GM10266 (cell line): ENCODE data around the gene NOP9.

Source experiments
- DNase-seq: peaks from one replicate; pipeline ENCODE4 v3.0.0; 2012; ENCODE audit errors: extremely low spot score
- CTCF ChIP-seq: IDR thresholded peaks from 2 replicates; pipeline ENCODE4 v1.5.1; 2012; ENCODE audit warnings: mild to moderate bottlenecking, low read depth; ENCODE audit not compliant: control insufficient read depth, insufficient read depth; ENCODE audit errors: missing control alignments

The NOP9 gene

GRCh38 chr14:24254630-24255392 lies 44.8 kb upstream of the NOP9 start:
- no peak for TF ChIP-seq CTCF
- no peak for DNase-seq

- no peak for TF ChIP-seq CTCF
- no peak for DNase-seq
Measured at GRCh38 chr14:24255438-24255837, 44.2 kb upstream of the NOP9 start.

- no peak for TF ChIP-seq CTCF
- DNase-seq, result no peak
Measured at GRCh38 chr14:24255931-24256711, 43.5 kb upstream of the NOP9 start.

- TF ChIP-seq CTCF, result no peak
Measured at GRCh38 chr14:24256960-24257359, 42.7 kb upstream of the NOP9 start.

GRCh38 chr14:24258119-24258518 lies 41.5 kb upstream of the NOP9 start:
- TF ChIP-seq CTCF, result no peak
- DNase-seq, result no peak

More at GRCh38 chr14:24256960-24257359, 42.7 kb upstream of the NOP9 start:
- DNase-seq, result no peak

GRCh38 chr14:24258548-24259265 lies 40.9 kb upstream of the NOP9 start:
- no peak for DNase-seq
- TF ChIP-seq CTCF, result no peak
